DMS153 (cell line): Measurements from ENCODE around the gene ABCC11.

Source experiments
- DNase-seq: peaks from one replicate; lab custom pipeline; 2025; lab: John Stamatoyannopoulos, UW

The ABCC11 gene

GRCh38 chr16:48161906-48162305 lies 85.4 kb downstream of the ABCC11 start:
- no peak for DNase-seq

- DNase-seq: no peak
Observed at GRCh38 chr16:48160575-48160974, 86.8 kb downstream of the ABCC11 start.

- no peak for DNase-seq
Observed at GRCh38 chr16:48158296-48158695, 89.0 kb downstream of the ABCC11 start.

GRCh38 chr16:48157794-48158193 lies 89.5 kb downstream of the ABCC11 start:
- no peak for DNase-seq

GRCh38 chr16:48157302-48157701 lies 90.0 kb downstream of the ABCC11 start:
- no peak for DNase-seq

GRCh38 chr16:48156790-48157209 lies 90.5 kb downstream of the ABCC11 start:
- no peak for DNase-seq

- no peak for DNase-seq
Observed at GRCh38 chr16:48155926-48156789, 91.2 kb downstream of the ABCC11 start, which contains the start of gene ABCC12. Gene ABCC12, minus strand, starts transcription at chr16:48155993. Its CDS starts 9,569 bp downstream, at chr16:48146424.

GRCh38 chr16:48153774-48154173 lies 93.6 kb downstream of the ABCC11 start:
- DNase-seq: no peak

GRCh38 chr16:48152226-48152625 lies 95.1 kb downstream of the ABCC11 start:
- DNase-seq: no peak

GRCh38 chr16:48150707-48151106 lies 96.6 kb downstream of the ABCC11 start:
- DNase-seq: no peak

- no peak for DNase-seq
Observed at GRCh38 chr16:48146710-48147109, 100.6 kb downstream of the ABCC11 start.

- DNase-seq: no peak
Observed at GRCh38 chr16:48146131-48146530, 101.2 kb downstream of the ABCC11 start.

GRCh38 chr16:48143812-48144368 lies 103.4 kb downstream of the ABCC11 start:
- DNase-seq: no peak

- no peak for DNase-seq
Observed at GRCh38 chr16:48140821-48141220, 106.5 kb downstream of the ABCC11 start.

- no peak for DNase-seq
Observed at GRCh38 chr16:48139517-48139916, 107.8 kb downstream of the ABCC11 start.

- DNase-seq: no peak
Observed at GRCh38 chr16:48138543-48138942, 108.8 kb downstream of the ABCC11 start.

GRCh38 chr16:48137822-48138221 lies 109.5 kb downstream of the ABCC11 start:
- DNase-seq: no peak

GRCh38 chr16:48136547-48137360 lies 110.6 kb downstream of the ABCC11 start:
- no peak for DNase-seq

- no peak for DNase-seq
Observed at GRCh38 chr16:48133455-48134211, 113.7 kb downstream of the ABCC11 start.

GRCh38 chr16:48132696-48133095 lies 114.6 kb downstream of the ABCC11 start:
- DNase-seq: no peak

GRCh38 chr16:48131201-48131935 lies 116.0 kb downstream of the ABCC11 start:
- no peak for DNase-seq
